SW480 (cell line): Measurements from ENCODE around the gene MAGI3.
"Not testable (repeated sequence)": the region's sequence is repeated elsewhere in the genome, so short reads cannot be mapped to it uniquely, and the experiment has no call there.

Experiments
- DNase-seq: peaks from one replicate; pipeline ENCODE4 v3.0.0-alpha.2; 2016; ENCODE audit warnings: low spot score

The MAGI3 gene

GRCh38 chr1:113442131-113442530, 51.8 kb downstream of the MAGI3 start:
- DNase-seq = no peak

- DNase-seq = no peak
Measured at GRCh38 chr1:113444857-113445256, 54.5 kb downstream of the MAGI3 start.

- no peak for DNase-seq
Measured at GRCh38 chr1:113451710-113452109, 61.4 kb downstream of the MAGI3 start.

- peak; percentile 58 for DNase-seq
Measured at GRCh38 chr1:113452921-113453770, 62.8 kb downstream of the MAGI3 start.

- DNase-seq = no peak
Measured at GRCh38 chr1:113453771-113454083, 63.4 kb downstream of the MAGI3 start.

- DNase-seq = no peak
Measured at GRCh38 chr1:113455374-113455773, 65.1 kb downstream of the MAGI3 start.

- DNase-seq = no peak
Measured at GRCh38 chr1:113456967-113457366, 66.7 kb downstream of the MAGI3 start.

- DNase-seq = no peak
Measured at GRCh38 chr1:113459279-113459678, 69.0 kb downstream of the MAGI3 start.

- no peak for DNase-seq
Measured at GRCh38 chr1:113467991-113468390, 77.7 kb downstream of the MAGI3 start.

GRCh38 chr1:113478427-113479195, 88.3 kb downstream of the MAGI3 start:
- not testable (repeated sequence) for DNase-seq

GRCh38 chr1:113479713-113480676, 89.7 kb downstream of the MAGI3 start:
- DNase-seq = no peak

- not testable (repeated sequence) for DNase-seq
Measured at GRCh38 chr1:113485131-113485530, 94.8 kb downstream of the MAGI3 start.

- DNase-seq = no peak
Measured at GRCh38 chr1:113488576-113489177, 98.4 kb downstream of the MAGI3 start.

- DNase-seq = no peak
Measured at GRCh38 chr1:113490384-113490783, 100.1 kb downstream of the MAGI3 start.

GRCh38 chr1:113493533-113493932, 103.2 kb downstream of the MAGI3 start:
- DNase-seq = no peak

GRCh38 chr1:113505357-113505756, 115.0 kb downstream of the MAGI3 start:
- no peak for DNase-seq

- no peak for DNase-seq
Measured at GRCh38 chr1:113507552-113508214, 117.4 kb downstream of the MAGI3 start.

- DNase-seq = no peak
Measured at GRCh38 chr1:113508364-113509164, 118.2 kb downstream of the MAGI3 start.

- DNase-seq = not testable (repeated sequence)
Measured at GRCh38 chr1:113509766-113510165, 119.5 kb downstream of the MAGI3 start.

GRCh38 chr1:113511269-113511668, 121.0 kb downstream of the MAGI3 start:
- DNase-seq = no peak
